HAP-1 (cell line): ENCODE results near the gene NTNG2.

ENCODE experiments used
- DNase-seq, 2 experiments: peaks; one replicate each; pipeline ENCODE4 v3.0.0-alpha.2; 2016 to 2020; ENCODE audit warnings: low spot score in 2 of 2
- H3K27me3 ChIP-seq: fragments of 250-450 bp; sonication (Bioruptor Pico); 2 replicates; pipeline ENCODE4 v1.5.1; 2020; ENCODE audit warnings: low read depth, mild to moderate bottlenecking, moderate library complexity
- H3K36me3 ChIP-seq: fragments of 250-450 bp; sonication (Bioruptor Pico); replicated peaks from 2 replicates; pipeline ENCODE4 v1.5.1; 2020; ENCODE audit warnings: mild to moderate bottlenecking
- H3K4me1 ChIP-seq: fragments of 250-450 bp; sonication (Bioruptor Pico); 2 replicates; pipeline ENCODE4 v1.5.1; 2020; ENCODE audit warnings: mild to moderate bottlenecking
- H3K4me3 ChIP-seq: fragments of 250-450 bp; sonication (Bioruptor Pico); 2 replicates; pipeline ENCODE4 v1.5.1; 2020; ENCODE audit warnings: mild to moderate bottlenecking, moderate library complexity
- H3K9me3 ChIP-seq: fragments of 250-450 bp; sonication (Bioruptor Pico); 2 replicates; pipeline ENCODE4 v1.5.1; 2020; ENCODE audit warnings: mild to moderate bottlenecking, moderate library complexity
- in situ Hi-C: fragments of 300-500 bp; cut with MboI; formaldehyde crosslinking; loops from 3 replicates; pipeline ENCODE4 v1.14.3; 2020; ENCODE audit warnings: low sequenced_read_pairs, inconsistent platforms, mixed read lengths

The NTNG2 gene

GRCh38 chr9:132241840-132242620, 80.2 kb downstream of the NTNG2 start:
- peak; percentile 20 to 66 for DNase-seq
- Histone ChIP-seq H3K4me3 (peak overlapping the region; percentile 43), H3K9me3 (no peaks in the 10 kb centered on the region), H3K36me3 (no peaks in the 10 kb centered on the region), H3K27me3 (no peaks in the 10 kb centered on the region), H3K4me1 (peaks cover 5% of the 10 kb centered on the region)
- in situ Hi-C loops: no loop called here

DNA sequence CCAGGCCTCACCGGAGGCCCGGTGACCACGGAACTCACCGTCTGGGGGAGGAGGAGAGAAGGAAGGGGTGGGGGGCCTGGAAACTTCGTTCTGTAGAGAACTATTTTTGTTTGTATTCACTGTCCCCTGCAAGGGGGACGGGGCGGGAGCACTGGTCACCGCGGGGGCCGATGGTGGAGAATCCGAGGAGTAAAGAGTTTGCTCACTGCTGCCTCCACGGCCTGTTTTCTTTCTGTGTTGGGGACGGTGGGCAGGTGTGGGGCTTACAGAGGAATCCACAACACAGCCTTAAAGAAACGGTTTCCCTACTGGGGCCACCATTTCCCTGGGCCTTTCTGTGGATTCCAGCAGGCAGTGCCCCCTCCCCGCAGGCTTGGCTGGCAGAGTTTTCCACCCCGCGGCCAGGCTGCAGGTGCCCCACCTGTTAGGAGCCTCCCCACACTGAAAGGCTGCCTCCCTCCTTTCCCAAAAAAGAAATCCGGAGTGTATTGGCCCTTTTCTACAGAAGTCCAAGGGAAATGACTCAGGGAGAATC, 80.8 kb downstream of the NTNG2 start:
- no peaks in the 10 kb centered on the region for H3K36me3 ChIP-seq
- H3K4me1 ChIP-seq: peaks cover 5% of the 10 kb centered on the region
- in situ Hi-C loops: no loop called here
- DNase-seq: peak in 1 of 2 experiments; percentile 55
- no peaks in the 10 kb centered on the region for H3K27me3 ChIP-seq
- no peaks in the 10 kb centered on the region for H3K9me3 ChIP-seq
- peak overlapping the region; percentile 43 for H3K4me3 ChIP-seq

DNA sequence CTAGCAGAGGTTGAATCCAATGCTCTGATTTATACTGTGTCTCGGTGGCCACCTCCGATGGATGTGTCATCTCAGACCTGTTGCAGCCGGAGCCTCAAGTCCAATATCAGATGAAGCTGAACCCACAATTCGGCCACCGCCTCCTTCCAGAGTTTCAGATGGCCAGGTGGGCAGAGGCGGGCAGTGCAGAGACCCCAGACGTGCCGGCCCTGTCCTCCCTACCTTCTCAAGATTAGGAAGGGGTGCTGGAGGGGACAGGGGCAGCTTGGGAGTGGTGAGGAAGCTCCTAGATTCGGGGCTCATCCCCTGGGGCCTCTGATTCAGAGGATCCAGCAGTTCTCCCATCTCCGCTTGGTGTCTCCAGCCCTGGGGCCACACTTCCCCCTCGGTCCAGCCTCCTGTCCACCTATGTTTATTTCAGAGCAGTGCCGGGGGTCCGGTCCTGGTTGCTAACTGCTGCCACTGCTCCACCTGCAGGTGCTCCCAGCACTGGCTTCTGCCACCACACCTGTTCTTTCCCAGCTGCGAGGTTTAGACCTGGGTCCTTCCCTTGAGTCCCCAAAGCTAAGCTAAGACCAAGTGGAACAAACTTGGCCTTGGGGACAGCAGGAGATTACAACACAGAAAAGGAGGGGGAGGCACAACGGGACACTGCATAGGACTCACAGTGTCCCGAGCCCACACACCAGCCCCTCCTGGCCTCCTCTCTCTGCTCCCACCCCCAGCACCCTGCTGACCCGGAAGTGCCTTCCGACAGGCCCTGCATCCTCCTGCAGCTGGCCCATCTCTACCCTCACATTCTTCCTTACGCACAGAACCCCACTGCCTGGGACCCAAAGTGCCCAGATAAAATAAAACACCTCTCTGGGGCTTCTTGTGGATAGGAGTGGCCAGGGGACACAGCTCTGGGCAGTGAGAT, 81.6 kb downstream of the NTNG2 start:
- in situ Hi-C loops: no loop called here

GRCh38 chr9:132244582-132245455, 83.0 kb downstream of the NTNG2 start:
- H3K27me3 ChIP-seq: no peaks in the 10 kb centered on the region
- H3K9me3 ChIP-seq: no peaks in the 10 kb centered on the region
- no peak overlapping the region for H3K4me3 ChIP-seq
- H3K4me1 ChIP-seq: peaks cover 5% of the 10 kb centered on the region
- in situ Hi-C loops: no loop called here
- peak in 1 of 2 experiments; percentile 55 for DNase-seq
- no peaks in the 10 kb centered on the region for H3K36me3 ChIP-seq

More for the DNA sequence above, 81.6 kb downstream of the NTNG2 start:
- no peak overlapping the region for H3K4me3 ChIP-seq
- no peaks in the 10 kb centered on the region for H3K27me3 ChIP-seq
- no peak for DNase-seq
- H3K9me3 ChIP-seq: no peaks in the 10 kb centered on the region
- no peaks in the 10 kb centered on the region for H3K36me3 ChIP-seq
- H3K4me1 ChIP-seq: peaks cover 5% of the 10 kb centered on the region

DNA sequence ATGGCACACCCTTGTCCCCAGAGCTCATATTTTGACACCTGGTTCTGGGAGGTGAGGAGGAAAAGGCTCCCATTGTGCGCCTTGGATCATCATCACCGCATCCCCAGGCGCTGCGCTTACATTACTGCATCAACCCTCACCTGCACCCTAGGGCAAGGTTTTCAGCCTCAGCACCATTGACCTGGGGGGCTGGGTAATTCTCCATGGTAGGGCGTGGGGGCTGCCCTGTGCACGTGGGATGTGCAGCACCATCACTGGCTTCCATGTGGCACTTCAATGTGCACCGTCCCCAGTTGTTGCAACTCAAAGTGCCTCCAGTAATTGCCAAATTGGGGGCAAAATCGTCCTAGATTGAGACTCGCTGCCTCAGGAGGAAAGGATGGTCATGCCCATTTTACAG, 83.6 kb downstream of the NTNG2 start:
- Histone ChIP-seq H3K4me1 (peaks cover 4% of the 10 kb centered on the region), H3K4me3 (no peak overlapping the region), H3K36me3 (no peaks in the 10 kb centered on the region), H3K9me3 (no peaks in the 10 kb centered on the region), H3K27me3 (no peaks in the 10 kb centered on the region)
- no peak for DNase-seq
- in situ Hi-C loops: no loop called here

GRCh38 chr9:132247942-132248341, 86.1 kb downstream of the NTNG2 start:
- Histone ChIP-seq H3K27me3 (no peaks in the 10 kb centered on the region), H3K36me3 (no peaks in the 10 kb centered on the region), H3K4me1 (no peaks in the 10 kb centered on the region; the same call in 1 of the 2 replicates), H3K9me3 (peaks cover 8% of the 10 kb centered on the region; the same call in 1 of the 2 replicates), H3K4me3 (no peak overlapping the region)
- in situ Hi-C loops: no loop called here
- DNase-seq: no peak

DNA sequence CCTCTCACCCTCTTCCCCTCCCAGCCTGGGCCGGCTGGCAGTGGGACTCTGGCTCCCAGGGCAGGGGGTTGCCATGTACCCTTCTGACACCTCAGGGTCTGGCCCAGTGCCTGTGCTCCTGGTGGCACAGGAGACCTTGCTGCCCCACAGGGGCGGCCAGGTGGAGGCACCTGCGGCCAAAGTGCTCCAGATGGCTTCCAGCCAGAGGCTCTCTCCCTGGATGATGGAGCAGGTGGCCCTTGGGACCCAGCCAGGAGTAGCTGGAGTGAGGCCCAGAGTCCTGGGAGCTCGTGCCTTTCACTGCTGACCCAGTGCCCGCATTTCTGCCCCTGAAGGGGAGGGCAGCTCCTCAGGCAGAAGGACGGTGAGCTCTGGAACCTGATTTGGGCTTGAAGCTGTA, 87.3 kb downstream of the NTNG2 start:
- Histone ChIP-seq H3K4me1 (no peaks in the 10 kb centered on the region; the same call in 1 of the 2 replicates), H3K36me3 (no peaks in the 10 kb centered on the region), H3K4me3 (no peak overlapping the region), H3K27me3 (no peaks in the 10 kb centered on the region), H3K9me3 (peaks cover 8% of the 10 kb centered on the region; the same call in 1 of the 2 replicates)
- no peak for DNase-seq
- in situ Hi-C loops: no loop called here

GRCh38 chr9:132249690-132250089, 87.8 kb downstream of the NTNG2 start:
- Histone ChIP-seq H3K27me3 (no peaks in the 10 kb centered on the region), H3K9me3 (peaks cover 8% of the 10 kb centered on the region; the same call in 1 of the 2 replicates)
- in situ Hi-C loops: loop anchor here (5.0 kb wide), 1 partner anchor 487 kb away; no protein-coding TSS in a partner anchor

GRCh38 chr9:132250324-132251262, 88.7 kb downstream of the NTNG2 start:
- no peak overlapping the region for H3K4me3 ChIP-seq
- DNase-seq: no peak
- no peaks in the 10 kb centered on the region for H3K36me3 ChIP-seq
- in situ Hi-C loops: loop anchor here (5.0 kb wide), 1 partner anchor 488 kb away; no protein-coding TSS in a partner anchor
- no peaks in the 10 kb centered on the region for H3K27me3 ChIP-seq
- H3K9me3 ChIP-seq: peaks cover 8% of the 10 kb centered on the region; the same call in 1 of the 2 replicates
- H3K4me1 ChIP-seq: no peaks in the 10 kb centered on the region

More at GRCh38 chr9:132249690-132250089, 87.8 kb downstream of the NTNG2 start:
- H3K36me3 ChIP-seq: no peaks in the 10 kb centered on the region
- H3K4me3 ChIP-seq: no peak overlapping the region
- no peak for DNase-seq
- no peaks in the 10 kb centered on the region; the same call in 1 of the 2 replicates for H3K4me1 ChIP-seq

- no peaks in the 10 kb centered on the region for H3K27me3 ChIP-seq
- no peak for DNase-seq
- H3K4me1 ChIP-seq: no peaks in the 10 kb centered on the region
- peaks cover 19% of the 10 kb centered on the region for H3K36me3 ChIP-seq
- no peaks in the 10 kb centered on the region for H3K9me3 ChIP-seq
- in situ Hi-C loops: no loop called here
- H3K4me3 ChIP-seq: no peak overlapping the region
Measured at GRCh38 chr9:132260846-132261245, 99.0 kb downstream of the NTNG2 start.

- Histone ChIP-seq H3K27me3 (no peaks in the 10 kb centered on the region), H3K9me3 (no peaks in the 10 kb centered on the region), H3K36me3 (peaks cover 49% of the 10 kb centered on the region), H3K4me1 (no peaks in the 10 kb centered on the region), H3K4me3 (no peak overlapping the region)
- no peak for DNase-seq
- in situ Hi-C loops: no loop called here
Measured at GRCh38 chr9:132266017-132266416, 104.2 kb downstream of the NTNG2 start.

GRCh38 chr9:132267660-132268059, 105.8 kb downstream of the NTNG2 start:
- Histone ChIP-seq H3K36me3 (peaks cover 57% of the 10 kb centered on the region), H3K4me3 (no peak overlapping the region), H3K27me3 (no peaks in the 10 kb centered on the region), H3K9me3 (no peaks in the 10 kb centered on the region), H3K4me1 (no peaks in the 10 kb centered on the region)
- DNase-seq: no peak
- in situ Hi-C loops: no loop called here
